ENCODE results near the gene SLC7A1.

The SLC7A1 gene

DNA sequence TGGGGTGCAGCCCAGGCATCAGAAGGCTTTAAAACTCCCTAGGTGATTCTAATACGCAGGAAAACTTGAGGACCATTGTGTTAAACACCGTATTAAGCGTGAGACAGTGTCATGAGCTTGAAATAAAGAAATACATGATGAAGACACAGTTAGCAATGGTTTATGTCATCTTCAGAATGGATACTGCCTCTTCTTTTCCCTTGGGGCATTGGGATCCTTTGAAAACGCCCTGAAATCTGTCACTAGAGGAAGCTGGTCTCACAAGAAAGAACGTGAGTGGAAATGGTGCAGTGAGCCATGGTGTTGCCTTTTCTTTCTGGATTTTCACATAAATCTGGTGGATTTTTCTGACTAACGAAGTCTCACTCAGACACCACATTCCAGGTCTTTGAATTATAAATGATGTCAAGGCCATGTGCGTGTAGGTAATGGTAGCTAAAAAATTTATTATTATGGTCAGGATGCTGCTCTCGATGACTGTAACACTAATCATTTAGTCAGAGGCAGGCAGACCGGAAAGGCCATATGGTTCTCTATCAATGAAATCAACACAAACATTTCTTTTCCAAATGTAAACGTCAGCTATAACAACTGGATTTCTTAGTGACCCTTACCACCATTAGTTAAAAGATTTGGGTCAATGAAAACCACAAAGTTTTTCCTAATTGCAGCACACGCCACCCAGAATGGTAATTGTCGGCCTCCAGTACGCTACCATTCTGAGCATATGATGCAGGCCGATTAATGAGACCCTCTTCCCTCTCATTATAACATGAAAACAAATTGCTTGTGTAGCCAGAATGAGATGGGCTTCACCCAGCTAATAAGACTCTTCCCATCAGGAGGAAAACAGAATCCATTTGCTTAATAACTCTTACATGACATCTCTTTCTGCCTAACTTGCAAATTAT is 105.6 kb downstream of the SLC7A1 start:
- DNase-seq (ENCODE audit: low read depth in 2 of 2) = no peak

DNA sequence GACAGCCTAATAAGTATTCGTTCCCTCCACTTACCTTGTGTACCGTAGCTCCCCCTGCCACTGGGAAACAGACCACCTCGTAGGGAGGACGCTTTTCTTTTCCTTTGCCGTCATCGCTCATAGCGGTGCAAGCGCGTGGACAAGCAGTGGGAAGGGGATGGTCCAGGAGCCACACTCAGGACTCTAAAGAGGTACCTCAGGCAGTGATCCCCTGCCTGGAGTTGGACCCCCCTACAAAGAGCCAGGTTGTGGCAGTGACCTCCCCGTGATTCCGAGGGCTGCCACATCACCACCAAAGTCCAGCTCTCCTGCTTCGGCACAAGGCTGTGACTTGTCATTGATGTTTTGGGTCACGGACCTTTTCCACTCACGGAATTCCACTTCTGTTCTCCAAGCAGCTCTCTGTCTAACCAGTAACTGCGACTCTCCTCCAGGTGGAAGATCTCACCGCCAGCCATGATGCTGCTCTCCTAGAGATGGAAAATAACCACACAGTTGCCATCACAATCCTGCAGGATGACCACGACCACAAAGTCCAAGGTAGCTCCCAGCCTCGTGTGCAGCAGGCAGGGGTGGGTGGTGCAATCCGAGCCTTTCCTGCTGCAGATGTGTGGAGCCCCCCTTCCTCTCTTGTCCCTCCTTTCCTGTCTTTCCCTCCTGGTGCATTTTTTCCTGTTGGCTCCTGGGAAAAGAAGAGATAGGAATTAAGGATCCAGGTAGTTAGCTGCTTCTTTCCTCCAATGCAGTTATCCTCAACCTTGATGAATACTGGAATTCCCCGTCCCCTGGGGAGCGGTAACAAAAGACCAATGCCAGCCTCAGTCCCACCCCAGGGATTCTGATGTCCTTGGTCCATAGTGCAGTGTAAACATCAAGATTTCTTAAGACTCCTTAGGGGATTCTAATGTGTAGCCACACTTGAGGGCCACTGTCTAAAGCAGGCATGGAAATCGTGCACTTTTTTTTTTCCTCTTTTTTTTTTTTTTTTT is 107.7 kb downstream of the SLC7A1 start:
- no peak for DNase-seq (ENCODE audit: low read depth in 2 of 2)

DNA sequence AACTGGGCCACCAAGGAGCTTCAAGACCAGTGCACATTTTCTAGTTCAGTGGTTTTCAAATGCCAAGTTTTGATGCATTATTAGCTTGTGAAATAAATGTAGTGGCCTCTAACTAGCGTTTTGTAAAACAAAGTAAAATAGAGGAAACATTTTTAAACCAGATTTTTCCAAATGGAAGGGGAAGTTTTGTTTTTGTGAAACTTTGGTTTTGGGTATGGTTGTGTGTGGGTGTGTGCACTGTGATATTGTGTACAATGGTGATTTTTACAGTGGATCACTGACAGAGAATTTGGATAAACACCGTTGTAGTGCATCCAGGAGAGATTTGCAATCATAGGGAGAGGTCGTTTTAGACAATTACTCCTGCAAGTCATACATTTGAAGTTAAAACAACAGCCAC is 108.9 kb downstream of the SLC7A1 start:
- DNase-seq (ENCODE audit: low read depth in 2 of 2) = no peak

DNA sequence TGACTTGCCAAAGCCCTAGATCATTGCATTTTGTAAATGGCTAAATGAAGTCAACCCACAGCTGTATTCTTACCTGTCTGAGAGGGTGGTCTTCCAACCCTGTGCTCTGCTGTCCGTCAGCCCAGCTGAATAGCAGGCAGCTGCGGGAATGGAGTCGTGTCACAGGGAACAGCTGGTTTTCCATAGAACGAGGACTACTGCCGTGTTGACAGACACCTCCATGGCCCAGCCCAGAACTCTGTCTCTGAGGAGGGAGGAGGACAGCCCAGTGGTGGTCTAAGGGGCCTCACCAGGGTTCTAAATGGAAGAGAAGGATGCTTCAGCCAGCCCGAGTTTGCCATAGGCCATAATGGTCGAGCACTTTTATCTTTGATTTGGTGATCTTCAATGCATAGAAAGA is 110.7 kb downstream of the SLC7A1 start:
- DNase-seq (ENCODE audit: low read depth in 2 of 2) = no peak

DNA sequence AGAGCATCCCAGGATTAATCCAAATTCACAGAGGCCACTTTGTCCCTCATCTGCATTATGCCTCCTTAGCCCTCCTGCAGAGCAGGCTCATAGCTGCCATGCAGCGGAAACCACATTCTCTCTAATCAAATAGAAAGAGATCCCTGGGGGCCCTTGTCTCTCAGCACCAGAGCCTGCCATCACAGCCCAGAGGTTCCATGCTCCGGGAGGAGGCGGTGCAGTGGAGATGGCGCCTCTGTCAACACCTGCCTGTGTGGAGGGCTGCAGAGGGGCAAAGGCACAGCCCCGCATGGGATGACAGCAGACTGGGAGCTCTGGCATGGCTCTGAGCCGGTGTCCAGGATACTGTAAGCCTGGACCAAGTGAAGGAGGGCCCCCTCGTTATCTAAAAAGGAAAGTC is 111.3 kb downstream of the SLC7A1 start:
- DNase-seq (ENCODE audit: low read depth in 2 of 2) = no peak

DNA sequence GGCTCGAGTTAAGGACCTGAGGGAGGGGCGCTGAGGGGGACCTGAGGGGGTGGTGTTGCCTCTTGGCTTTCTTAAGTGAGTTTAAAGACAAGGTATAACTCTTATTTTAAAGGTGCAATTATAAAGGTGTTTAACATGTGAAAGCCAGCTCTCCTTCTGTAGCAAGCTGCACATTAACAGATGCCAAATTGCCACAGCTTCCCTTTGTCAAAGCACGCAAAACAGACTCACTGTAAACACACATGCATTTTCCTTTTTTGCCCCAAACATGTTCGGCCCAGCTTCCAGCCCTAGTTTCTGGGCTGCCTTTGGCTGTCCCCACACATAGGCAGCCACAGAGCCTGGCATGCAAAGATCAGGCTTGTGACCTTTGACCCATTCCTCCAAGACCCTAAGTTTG is 111.9 kb downstream of the SLC7A1 start:
- no peak for DNase-seq (ENCODE audit: low read depth in 2 of 2)

DNA sequence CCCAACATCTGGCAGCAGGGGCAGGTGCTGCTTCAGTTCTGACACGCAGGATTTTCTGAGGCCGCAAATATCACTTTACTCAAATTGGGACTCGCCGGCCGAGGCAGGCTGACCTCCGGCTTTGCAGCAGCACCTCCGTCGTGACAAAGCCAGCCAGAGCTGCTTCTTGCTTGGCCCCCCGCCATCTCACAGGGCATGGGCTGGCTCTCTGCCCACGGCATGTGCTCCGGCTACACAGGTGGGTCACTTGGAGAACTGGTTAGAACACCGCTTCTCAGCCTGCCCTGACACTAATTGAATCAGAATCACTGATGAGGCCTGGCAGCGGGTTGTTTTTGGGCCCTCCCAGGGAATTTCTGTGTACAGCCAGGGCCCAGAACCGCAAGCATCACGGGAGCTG is 112.3 kb downstream of the SLC7A1 start:
- no peak for DNase-seq (ENCODE audit: low read depth in 2 of 2)

DNA sequence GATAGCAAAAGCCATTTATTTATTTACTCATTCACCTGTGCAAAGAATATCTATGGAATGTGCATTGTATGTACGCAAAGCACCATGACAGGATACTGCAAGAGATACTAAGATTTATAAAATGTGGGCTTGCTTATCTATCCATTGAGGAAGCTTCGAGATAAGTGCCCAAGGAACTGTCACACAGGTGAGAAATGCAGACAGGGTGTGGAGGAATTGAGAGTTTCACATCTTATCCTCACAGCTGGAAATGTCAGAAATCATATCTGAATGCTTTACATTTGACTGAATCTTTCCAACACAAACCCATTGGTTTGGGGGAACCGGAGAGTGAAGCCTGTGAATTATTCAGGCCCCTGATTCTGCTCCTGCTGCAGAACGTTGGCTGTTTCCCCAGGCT is 113.0 kb downstream of the SLC7A1 start:
- no peak for DNase-seq (ENCODE audit: low read depth in 2 of 2)

DNA sequence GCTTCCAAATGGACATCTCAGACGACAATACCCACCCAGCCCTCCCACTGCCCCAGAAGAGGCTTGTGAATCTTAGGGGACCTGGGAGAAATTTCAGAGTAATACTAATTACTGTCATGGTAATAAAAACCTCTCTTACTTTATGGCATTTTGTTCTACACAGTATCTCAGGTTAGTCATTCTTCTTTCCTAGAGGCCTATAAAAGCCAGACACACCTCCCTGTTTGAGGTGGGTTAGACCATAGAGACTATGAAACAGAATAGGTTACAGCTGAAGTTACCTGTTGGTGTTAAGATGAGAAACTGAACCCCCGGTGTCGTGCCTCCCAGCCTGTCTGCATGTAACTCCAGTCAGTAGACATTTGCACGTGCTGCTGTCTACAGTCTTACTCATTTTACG is 113.9 kb downstream of the SLC7A1 start:
- DNase-seq (ENCODE audit: low read depth in 2 of 2) = no peak

DNA sequence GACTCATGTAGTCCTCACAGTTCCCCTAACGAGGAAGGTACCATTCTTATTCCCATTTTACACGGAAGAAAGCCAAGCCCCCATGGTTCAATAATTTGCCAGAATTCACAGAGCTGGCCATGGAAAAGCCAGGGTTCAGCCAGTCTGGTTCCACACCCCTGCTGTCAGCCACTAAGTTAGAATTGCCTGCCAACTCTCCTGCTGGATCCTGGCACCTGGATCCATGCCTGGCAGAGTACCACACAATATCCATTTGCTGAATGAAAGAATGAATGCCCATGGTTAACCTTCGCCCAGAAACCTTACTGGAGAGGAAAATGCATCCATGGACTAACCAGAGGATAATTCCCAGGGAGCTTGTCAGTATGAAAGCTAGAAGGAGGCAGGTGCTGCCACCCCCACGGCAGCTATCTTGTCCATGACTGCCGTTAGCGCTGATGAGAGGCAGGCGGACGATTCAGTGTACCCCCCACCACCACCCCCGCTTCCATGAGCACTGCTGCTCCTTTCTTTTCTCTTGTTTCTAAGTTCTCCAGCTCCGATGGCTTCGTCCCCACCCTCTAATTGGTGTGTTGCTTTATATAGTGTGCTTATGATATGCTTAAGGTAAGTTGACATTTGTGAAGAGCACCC is 114.5 kb downstream of the SLC7A1 start:
- DNase-seq (ENCODE audit: low read depth in 2 of 2) = no peak

DNA sequence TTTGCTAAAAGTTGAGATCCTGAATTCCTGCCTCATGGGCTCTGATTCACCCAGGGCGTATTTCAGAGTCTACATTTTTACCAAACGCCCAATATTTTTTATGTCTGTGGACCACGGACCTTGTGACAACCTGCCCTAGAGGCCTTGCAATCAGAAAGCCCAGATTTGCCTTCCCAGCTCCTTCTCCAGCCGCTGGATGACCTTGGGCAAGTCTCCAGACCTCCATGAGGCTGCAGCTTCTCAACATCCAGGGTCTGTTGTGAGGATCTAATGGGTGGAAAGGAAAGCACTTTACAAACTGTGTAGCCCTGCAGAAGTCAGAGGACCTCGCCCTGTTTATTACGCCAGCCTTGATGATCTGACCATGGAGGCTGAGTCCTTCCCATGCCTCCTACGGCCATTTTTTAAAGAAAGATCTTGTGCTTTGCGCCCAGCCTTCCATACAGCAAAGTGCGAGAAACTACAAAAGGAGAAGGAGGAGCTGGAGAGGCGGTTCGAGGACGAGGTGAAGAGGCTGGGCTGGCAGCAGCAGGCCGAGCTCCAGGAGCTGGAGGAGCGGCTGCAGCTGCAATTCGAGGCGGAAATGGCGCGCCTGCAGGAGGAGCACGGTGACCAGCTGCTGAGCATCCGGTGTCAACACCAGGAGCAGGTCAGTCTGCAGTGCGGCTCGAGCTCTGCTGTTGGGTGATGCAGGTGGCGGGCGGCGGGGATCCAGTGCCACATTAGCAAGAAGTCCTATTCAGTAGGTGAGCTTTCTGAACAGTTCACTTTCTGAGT is 115.6 kb downstream of the SLC7A1 start:
- no peak for DNase-seq (ENCODE audit: low read depth in 2 of 2)

DNA sequence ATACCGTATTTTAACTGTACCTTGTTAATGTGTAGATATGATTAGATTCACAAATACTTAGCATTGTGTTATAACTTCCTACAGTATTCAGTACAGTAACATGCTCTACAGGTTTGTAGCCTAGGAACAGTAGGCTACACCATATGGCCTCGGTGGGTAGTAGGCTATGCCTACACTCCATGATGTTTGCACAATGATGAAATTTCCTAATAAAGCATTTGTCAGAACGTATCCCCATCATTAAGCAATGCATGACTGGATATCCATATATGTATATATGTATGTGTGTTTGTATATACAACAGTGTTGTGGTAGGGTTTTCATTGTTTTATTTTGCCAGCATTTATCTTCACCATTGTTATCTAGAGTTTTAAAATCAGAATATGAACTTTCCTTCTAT is 119.4 kb downstream of the SLC7A1 start:
- DNase-seq (ENCODE audit: low read depth in 2 of 2) = no peak

DNA sequence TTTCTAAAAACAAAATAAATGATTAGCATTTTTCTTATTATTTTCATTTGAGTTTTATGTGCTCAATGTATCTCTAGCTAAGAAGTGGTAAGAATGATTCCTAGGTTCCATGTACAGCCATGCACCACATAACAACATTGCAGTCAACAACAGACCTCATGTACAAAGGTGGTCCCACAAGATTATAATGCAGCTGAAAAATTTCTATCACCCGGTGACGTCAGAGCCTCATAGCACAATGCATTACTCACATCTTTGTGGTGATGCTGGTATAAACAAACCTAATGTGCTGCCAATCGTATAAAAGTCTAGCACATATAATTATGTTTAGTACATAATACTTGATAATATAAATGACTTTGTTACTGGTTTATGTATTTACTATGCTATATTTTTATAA is 120.5 kb downstream of the SLC7A1 start:
- no peak for DNase-seq (ENCODE audit: low read depth in 2 of 2)

DNA sequence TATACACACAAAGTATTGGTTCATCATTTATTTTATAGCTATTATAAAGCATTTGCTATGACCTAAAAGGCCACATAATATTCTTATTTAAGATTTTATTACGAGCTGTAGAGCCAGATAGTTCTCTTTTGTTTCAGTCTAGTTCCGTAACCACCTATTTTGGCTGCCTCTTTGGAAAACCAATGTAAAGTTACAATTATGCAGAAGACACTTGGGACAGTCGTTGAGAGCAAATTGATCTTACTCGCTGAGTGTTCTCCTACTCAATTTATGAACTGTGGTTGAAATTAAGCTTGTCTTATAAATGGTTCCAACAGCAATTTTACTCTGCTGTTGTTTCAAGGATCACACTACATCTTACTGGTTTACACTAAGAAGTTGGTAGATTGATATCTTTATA is 122.3 kb downstream of the SLC7A1 start:
- DNase-seq (ENCODE audit: low read depth in 2 of 2) = no peak

DNA sequence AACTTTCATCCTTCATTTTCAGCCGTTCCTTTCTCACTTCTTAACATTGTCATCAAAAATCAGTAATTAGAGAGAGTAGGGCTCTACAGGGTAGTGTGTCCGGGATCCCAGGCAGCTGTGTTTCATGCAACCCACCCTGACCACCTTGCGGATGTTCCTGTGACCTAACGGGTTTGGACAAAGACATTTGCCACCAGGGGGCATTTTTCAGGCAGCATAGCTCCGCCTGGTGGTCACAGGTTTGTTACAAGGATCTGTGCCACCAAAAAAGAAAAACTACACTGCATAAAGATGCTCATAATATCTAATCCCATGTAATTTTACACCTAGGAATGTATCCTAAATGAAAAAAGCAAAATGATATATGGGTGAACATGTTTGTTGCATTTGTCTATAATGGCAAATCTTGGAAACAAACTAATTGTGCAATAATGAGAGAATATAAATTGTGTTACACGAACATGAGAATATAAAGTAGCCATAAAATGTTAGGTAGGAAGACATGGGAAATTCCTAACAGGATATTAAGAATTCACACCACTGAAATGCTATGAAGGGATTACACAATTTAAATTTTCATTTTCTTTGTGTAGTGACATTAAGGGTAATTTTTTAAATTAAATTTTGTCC is 123.0 kb downstream of the SLC7A1 start:
- DNase-seq (ENCODE audit: low read depth in 2 of 2) = peak in 1 of 2 donors; percentile 6

DNA sequence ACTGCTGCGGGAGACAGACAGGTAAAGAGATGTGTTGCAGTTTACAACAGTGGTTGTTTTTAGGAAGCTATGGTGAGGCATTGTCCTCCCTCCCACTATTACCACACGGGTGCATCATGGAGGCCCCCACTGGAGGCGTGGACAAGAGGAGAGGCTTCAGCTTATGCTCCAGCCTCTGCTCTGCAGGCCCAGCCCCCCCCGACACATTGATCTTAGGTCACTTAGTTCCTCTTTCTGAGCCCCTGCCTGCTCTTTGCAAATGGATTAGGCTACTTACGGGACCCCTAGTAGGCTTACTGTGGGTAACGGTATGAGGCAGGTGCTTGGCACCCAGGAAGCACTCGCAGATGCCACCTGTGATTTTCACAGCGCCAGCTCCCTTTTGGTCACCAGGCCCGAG is 123.9 kb downstream of the SLC7A1 start:
- no peak for DNase-seq (ENCODE audit: low read depth in 2 of 2)

DNA sequence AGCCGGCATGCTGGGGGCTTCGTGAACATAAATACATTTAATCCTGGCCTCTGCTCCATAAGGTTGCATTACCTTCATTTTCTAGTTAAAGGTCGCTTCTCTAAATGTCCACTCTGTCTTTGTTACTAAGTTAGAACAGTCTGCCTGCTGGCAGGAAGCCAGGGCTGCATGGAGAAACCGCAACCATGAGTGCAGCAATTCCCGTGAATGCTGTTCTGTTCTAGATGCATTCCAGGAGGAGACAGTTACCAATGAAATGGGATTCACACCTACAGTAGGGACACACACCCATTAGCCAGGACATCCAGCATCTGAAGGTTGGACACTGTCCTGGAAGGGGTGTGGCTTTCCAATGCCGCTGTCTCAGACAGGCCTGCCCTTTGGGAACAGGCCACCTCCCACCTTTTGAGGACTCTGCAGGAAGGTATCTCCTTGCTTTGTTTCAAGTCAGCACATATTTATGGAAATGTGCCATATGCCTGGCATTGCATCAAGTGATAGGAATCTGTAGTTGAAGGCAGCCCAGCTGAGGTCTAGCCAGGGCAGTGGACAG is 129.7 kb downstream of the SLC7A1 start:
- DNase-seq (ENCODE audit: low read depth in 2 of 2) = no peak

DNA sequence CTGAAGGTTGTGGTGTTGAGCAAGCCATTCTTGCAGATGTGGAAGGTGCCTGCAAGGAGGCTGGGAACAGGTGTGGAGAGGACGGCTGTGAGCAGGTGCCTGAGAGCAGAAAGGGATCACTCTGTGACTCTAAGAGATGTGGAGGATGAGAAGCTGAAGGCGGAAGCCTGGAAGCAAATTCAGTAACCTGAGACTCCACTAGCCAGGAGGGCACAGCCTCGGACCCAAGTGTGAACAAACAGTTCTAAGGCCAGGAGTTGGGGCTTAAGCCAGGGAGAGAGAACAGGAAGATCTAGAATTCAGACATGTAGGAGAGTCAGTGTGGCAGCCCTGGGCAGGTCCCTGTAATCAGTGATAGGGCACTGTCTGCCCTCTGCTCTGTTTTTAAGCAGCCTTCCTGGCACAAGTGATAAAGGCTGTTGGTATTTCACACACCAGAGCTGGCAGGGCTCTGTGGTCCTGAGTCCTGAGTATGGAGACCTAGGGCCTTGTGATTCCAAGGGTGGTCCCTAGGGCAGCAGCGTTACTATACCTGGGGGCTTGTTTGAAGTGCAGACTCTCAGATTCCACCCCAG is 131.3 kb downstream of the SLC7A1 start:
- no peak for DNase-seq (ENCODE audit: low read depth in 2 of 2)

DNA sequence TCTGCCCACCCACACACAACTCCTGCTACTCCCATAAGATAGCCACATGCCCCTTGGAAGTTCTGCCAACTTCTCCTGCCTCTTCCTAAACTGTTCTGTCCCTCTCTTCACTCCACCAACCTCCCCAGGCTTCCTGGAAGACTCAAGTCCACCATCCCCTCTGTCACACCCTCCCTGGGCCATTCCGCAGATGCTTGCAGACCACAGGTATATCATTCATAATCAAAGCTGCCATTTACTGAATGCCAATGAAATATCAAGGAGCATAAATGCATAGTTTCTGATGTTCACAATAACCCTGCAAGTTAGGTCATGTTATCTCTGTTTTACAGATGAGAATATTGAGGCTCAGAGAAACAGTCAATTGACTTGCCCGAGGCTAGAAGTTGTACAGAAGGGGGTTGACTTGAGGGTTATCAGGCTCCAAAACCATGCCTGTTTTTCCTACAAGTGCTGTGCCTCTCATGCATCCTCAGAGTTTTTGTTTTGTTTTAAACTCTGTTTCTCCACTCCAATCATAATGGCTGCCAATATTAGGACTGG is 135.6 kb downstream of the SLC7A1 start:
- no peak for DNase-seq (ENCODE audit: low read depth in 2 of 2)
